ENCODE data around the gene TMEM150A. TPM values are rescaled to one million over a fixed set of nuclear protein-coding genes. Genes with fewer than 3 reads are reported as not detected.
A peak's percentile ranks its signal among the peaks of the same experiment; 100 is the strongest.

TMEM150A gene
- total and polyA plus RNA-seq, 2 donors (not counting 3 experiments of a cell fraction or from before 2014, with no cell fraction given) = 17.7 to 35.7 TPM

GRCh38 chr2:85591563-85591962 lies 10.9 kb downstream of the TMEM150A start:
- intact Hi-C loops (cut with micrococcal nuclease) = no loop called here
- Histone ChIP-seq H3K4me1 (ENCODE audit: control insufficient read depth, extremely low read depth, insufficient read depth, low read length) (peaks cover 61% of the 10 kb centered on the region), H3K9me1 (replicated peaks; ENCODE audit: control insufficient read depth, extremely low read depth, insufficient read depth, low read length) (no peaks in the 10 kb centered on the region), H3K9ac (replicated peaks; ENCODE audit: extremely low read depth, insufficient read depth, low read length) (no peak overlapping the region), H3K27ac (ENCODE audit: insufficient read depth, low read depth, low read length) (peak overlapping the region; percentile 94), H3K4me2 (ENCODE audit: insufficient read depth, low read length) (no peak overlapping the region), H2AFZ (ENCODE audit: low read depth, low read length) (no peak overlapping the region), H3K9me3 (replicated peaks; ENCODE audit: control insufficient read depth, insufficient read depth, low read length) (no peaks in the 10 kb centered on the region), H3K27me3 (ENCODE audit: control insufficient read depth in 2 of 2, insufficient read depth in 2 of 2, low read length in 2 of 2) (no peaks in the 10 kb centered on the region), H3K36me3 (ENCODE audit: control insufficient read depth in 2 of 2, extremely low read depth in 1 of 2, insufficient read depth in 2 of 2, low read length in 2 of 2) (peaks cover 0 to 10% of the 10 kb centered on the region in 2 experiments), H3K79me2 (ENCODE audit: control insufficient read depth, insufficient read depth, low read length) (peaks cover 30% of the 10 kb centered on the region), H3K4me3 (replicated peaks in 1 of 3; ENCODE audit: insufficient read depth in 1 of 3, low read depth in 1 of 3, low read length in 3 of 3) (no peak overlapping the region), H4K20me1 (replicated peaks; ENCODE audit: control insufficient read depth, extremely low read depth, insufficient read depth, low read length) (no peaks in the 10 kb centered on the region)
- FAIRE-seq (no peak), DNase-seq (ENCODE audit: low read depth, low spot score) (no peak)
- CTCF ChIA-PET = interaction anchor here (2.0 kb wide), 1 partner anchor 12 kb away, joined by 5 read pairs; the partner anchor contains the start of gene TMEM150A
- BruUV-seq (replicated peaks) = no TSS peak
- TF ChIP-seq GATA2 (IDR thresholded peaks at IDR 0.05; ENCODE audit: insufficient read depth, insufficient read length, low read depth, low read length) (no peak), FOS (IDR thresholded peaks at IDR 0.05; ENCODE audit: borderline replicate concordance, insufficient read depth, low read length) (no peak), POLR2A (IDR thresholded peaks at IDR 0.05; ENCODE audit: low read depth, low read length) (no peak), POLR2AphosphoS5 (IDR thresholded peaks at IDR 0.05; ENCODE audit: insufficient read depth, low read depth, low read length) (no peak), JUN (IDR thresholded peaks at IDR 0.05; ENCODE audit: borderline replicate concordance, insufficient read depth, insufficient read length, low read depth) (no peak)
- TF ChIP-seq, protein P1, sequence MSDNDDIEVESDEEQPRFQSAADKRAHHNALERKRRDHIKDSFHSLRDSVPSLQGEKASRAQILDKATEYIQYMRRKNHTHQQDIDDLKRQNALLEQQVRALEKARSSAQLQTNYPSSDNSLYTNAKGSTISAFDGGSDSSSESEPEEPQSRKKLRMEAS (IDR thresholded peaks at IDR 0.05; ENCODE audit: insufficient read depth, insufficient read length) = no peak
- TF ChIP-seq, protein P2, sequence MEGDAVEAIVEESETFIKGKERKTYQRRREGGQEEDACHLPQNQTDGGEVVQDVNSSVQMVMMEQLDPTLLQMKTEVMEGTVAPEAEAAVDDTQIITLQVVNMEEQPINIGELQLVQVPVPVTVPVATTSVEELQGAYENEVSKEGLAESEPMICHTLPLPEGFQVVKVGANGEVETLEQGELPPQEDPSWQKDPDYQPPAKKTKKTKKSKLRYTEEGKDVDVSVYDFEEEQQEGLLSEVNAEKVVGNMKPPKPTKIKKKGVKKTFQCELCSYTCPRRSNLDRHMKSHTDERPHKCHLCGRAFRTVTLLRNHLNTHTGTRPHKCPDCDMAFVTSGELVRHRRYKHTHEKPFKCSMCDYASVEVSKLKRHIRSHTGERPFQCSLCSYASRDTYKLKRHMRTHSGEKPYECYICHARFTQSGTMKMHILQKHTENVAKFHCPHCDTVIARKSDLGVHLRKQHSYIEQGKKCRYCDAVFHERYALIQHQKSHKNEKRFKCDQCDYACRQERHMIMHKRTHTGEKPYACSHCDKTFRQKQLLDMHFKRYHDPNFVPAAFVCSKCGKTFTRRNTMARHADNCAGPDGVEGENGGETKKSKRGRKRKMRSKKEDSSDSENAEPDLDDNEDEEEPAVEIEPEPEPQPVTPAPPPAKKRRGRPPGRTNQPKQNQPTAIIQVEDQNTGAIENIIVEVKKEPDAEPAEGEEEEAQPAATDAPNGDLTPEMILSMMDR (IDR thresholded peaks at IDR 0.05; ENCODE audit: extremely low read depth in 1 of 2, insufficient read depth in 1 of 2, low read depth in 1 of 2, low read length in 2 of 2) = no peak
- dilution Hi-C loops (cut with MboI; ENCODE audit: extremely low pct_ligation_motif_present, low sequenced_read_pairs) = no loop called here
- POLR2A ChIA-PET = no interaction called here

All from endothelial cell of umbilical vein (primary cell).